Measurements from ENCODE around the gene PTPN22.
"Not testable (repeated sequence)": the region's sequence is repeated elsewhere in the genome, so short reads cannot be mapped to it uniquely, and the experiment has no call there.

PTPN22 gene

GRCh38 chr1:113886417-113887401, 15.2 kb upstream of the PTPN22 start:
- FAIRE-seq: no peak

- FAIRE-seq: no peak
Measured at GRCh38 chr1:113881661-113882060, 10.1 kb upstream of the PTPN22 start.

GRCh38 chr1:113879739-113880038, 8.2 kb upstream of the PTPN22 start:
- no peak for FAIRE-seq

- no peak for FAIRE-seq
Measured at GRCh38 chr1:113876176-113876575, 4.7 kb upstream of the PTPN22 start.

GRCh38 chr1:113875714-113876113, 4.2 kb upstream of the PTPN22 start:
- FAIRE-seq: no peak

- FAIRE-seq: no peak
Measured at GRCh38 chr1:113874012-113874879, 2.7 kb upstream of the PTPN22 start.

- no peak for FAIRE-seq
Measured at GRCh38 chr1:113872219-113872935, 865 bp upstream of the PTPN22 start.

GRCh38 chr1:113870778-113871177, 734 bp downstream of the PTPN22 start:
- FAIRE-seq: no peak

- FAIRE-seq: no peak
Measured at GRCh38 chr1:113868387-113869083, 3.0 kb downstream of the PTPN22 start.

- FAIRE-seq: no peak
Measured at GRCh38 chr1:113861641-113862040, 9.9 kb downstream of the PTPN22 start.

- FAIRE-seq: no peak
Measured at GRCh38 chr1:113860891-113861290, 10.6 kb downstream of the PTPN22 start.

- FAIRE-seq: no peak
Measured at GRCh38 chr1:113859478-113860175, 11.9 kb downstream of the PTPN22 start.

- FAIRE-seq: no peak
Measured at GRCh38 chr1:113858982-113859381, 12.5 kb downstream of the PTPN22 start.

- no peak for FAIRE-seq
Measured at GRCh38 chr1:113858418-113858817, 13.1 kb downstream of the PTPN22 start.

- no peak for FAIRE-seq
Measured at GRCh38 chr1:113857776-113858175, 13.7 kb downstream of the PTPN22 start.

- no peak for FAIRE-seq
Measured at GRCh38 chr1:113856401-113856790, 15.1 kb downstream of the PTPN22 start.

- no peak for FAIRE-seq
Measured at GRCh38 chr1:113855630-113856400, 15.7 kb downstream of the PTPN22 start.

- FAIRE-seq: no peak
Measured at GRCh38 chr1:113854234-113854633, 17.3 kb downstream of the PTPN22 start.

GRCh38 chr1:113852694-113853093, 18.8 kb downstream of the PTPN22 start:
- FAIRE-seq: not testable (repeated sequence)

GRCh38 chr1:113850127-113850796, 21.2 kb downstream of the PTPN22 start:
- no peak for FAIRE-seq
